Large intestine (tissue), 3 donors: ENCODE measurements around the gene CAMTA1. TPM values are rescaled to one million over a fixed set of nuclear protein-coding genes. Genes with fewer than 3 reads are reported as not detected.
"Not testable (repeated sequence)": the region's sequence is repeated elsewhere in the genome, so short reads cannot be mapped to it uniquely, and the experiment has no call there.

ENCODE experiments used
- DNase-seq, 2 donors: peaks; one replicate each; pipeline versions ENCODE4 v3.0.0 to v3.0.0-alpha.2; 2013
- H3K27ac ChIP-seq: one replicate; pipeline ENCODE4 v1.5.1; 2013; ENCODE audit warnings: low read length
- H3K27me3 ChIP-seq: 2 replicates; pipeline ENCODE4 v1.6.1; 2013; ENCODE audit warnings: low read length; ENCODE audit not compliant: control insufficient read depth, insufficient read depth
- H3K36me3 ChIP-seq: 2 replicates; pipeline ENCODE4 v1.6.1; 2013; ENCODE audit warnings: low read length; ENCODE audit not compliant: control insufficient read depth, insufficient read depth
- H3K4me1 ChIP-seq: one replicate; pipeline ENCODE4 v1.6.1; 2013; ENCODE audit warnings: low read length; ENCODE audit not compliant: control insufficient read depth, insufficient read depth
- H3K4me3 ChIP-seq: one replicate; pipeline ENCODE4 v1.5.1; 2013; ENCODE audit warnings: low read length
- H3K9me3 ChIP-seq: one replicate; pipeline ENCODE4 v1.6.1; 2013; ENCODE audit warnings: mild to moderate bottlenecking, low read depth, low read length, moderate library complexity; ENCODE audit not compliant: control insufficient read depth
- WGBS: methylation state at CpG from one replicate; pipeline ENCODE4 v1.1.5; 2013; ENCODE audit warnings: low lambda C conversion rate; ENCODE audit not compliant: insufficient coverage; 5-methylcytosine and 5-hydroxymethylcytosine counted together
- polyA plus RNA-seq: library from polyadenylated mRNA; unstranded; fragments of 120-200 nt; gene quantifications from one replicate; pipeline ENCODE4 v1.2.1, GENCODE V29; 2013

The CAMTA1 gene
- polyA plus RNA-seq, 1 donor, result 67.9 TPM

DNA sequence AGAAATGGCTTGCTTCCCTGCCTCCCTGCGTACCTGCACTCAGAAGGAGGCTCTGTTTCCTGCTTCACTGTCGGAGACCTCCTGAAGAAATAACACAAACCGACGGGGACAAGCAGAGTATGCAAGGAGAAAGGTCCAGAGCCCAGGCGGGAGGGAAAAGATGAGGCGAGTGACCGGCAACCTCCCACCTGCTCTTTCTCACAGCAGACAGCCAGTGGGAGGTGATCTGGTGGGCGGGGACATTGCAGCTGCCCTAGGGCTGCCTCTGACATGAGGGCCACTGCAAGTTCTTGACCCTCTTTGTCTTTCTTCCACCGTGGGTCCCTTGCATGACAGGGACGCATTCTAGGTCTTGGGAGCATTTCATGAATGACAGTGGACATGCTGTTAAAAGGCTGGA lies 368.2 kb downstream of the CAMTA1 start:
- Histone ChIP-seq H3K27ac (no peak overlapping the region), H3K4me1 (no peaks in the 10 kb centered on the region), H3K9me3 (no peaks in the 10 kb centered on the region), H3K4me3 (no peak overlapping the region), H3K27me3 (peaks cover 7% of the 10 kb centered on the region), H3K36me3 (no peaks in the 10 kb centered on the region)
- DNase-seq, result no peak
- WGBS, result no CpG with 5 or more reads among the region's 10 CpGs

- Histone ChIP-seq H3K27ac (no peak overlapping the region), H3K4me3 (no peak overlapping the region), H3K9me3 (no peaks in the 10 kb centered on the region), H3K27me3 (peaks cover 3% of the 10 kb centered on the region), H3K4me1 (no peaks in the 10 kb centered on the region), H3K36me3 (no peaks in the 10 kb centered on the region)
- no peak for DNase-seq
- WGBS, result 90% methylated on average over 2 of the region's 6 CpGs
Observed at GRCh38 chr1:7159116-7159781, 374.0 kb downstream of the CAMTA1 start.

DNA sequence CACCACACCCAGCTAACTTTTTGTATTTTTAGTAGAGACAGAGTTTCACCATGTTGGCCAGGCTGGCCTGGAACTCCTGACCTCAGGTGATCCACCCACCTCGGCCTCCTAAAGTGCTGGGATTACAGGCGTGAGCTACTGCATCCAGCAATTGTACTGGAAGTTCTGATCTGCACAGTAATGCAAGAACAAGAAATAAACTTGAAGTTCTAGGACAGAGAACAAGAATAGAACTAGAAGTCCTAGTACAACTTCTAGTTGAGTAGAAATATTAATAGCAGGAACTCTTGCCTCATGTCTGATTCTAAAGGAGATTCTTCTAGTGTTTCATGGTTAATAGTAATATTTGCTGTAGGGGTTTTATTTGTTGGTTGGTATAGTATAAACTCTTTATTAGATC lies 383.3 kb downstream of the CAMTA1 start:
- H3K4me3 ChIP-seq, H3K9me3 ChIP-seq, H3K36me3 ChIP-seq, DNase-seq, H3K4me1 ChIP-seq, H3K27ac ChIP-seq, H3K27me3 ChIP-seq: not testable (repeated sequence)
- WGBS, result no CpG with 5 or more reads among the region's 2 CpGs

DNA sequence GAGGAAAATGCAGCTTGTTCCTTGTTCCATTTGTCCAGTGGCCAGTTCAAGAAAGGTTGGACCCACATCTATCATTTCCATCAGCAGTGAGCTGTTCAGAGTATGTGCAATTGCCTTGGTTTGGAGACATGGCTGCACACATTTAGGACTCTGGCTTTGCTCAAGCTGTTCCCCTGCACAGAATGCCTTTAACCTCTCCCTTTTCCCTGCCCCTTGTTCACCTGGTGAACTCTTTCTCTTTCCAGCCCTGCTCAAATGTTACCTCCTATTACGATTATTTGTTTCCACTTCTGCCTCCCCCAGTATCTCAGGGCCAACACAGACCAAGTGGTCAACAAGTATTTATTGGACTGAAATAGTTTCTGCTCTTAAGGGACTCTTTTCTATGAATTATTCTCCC lies 385.9 kb downstream of the CAMTA1 start:
- Histone ChIP-seq H3K9me3 (no peaks in the 10 kb centered on the region), H3K36me3 (no peaks in the 10 kb centered on the region), H3K4me3 (no peak overlapping the region), H3K27me3 (no peaks in the 10 kb centered on the region), H3K27ac (no peak overlapping the region), H3K4me1 (no peaks in the 10 kb centered on the region)
- WGBS, result 60% methylated on average over 1 of the region's 1 CpG
- DNase-seq, result no peak

GRCh38 chr1:7171574-7171973 lies 386.3 kb downstream of the CAMTA1 start:
- Histone ChIP-seq H3K4me3 (no peak overlapping the region), H3K27ac (no peak overlapping the region), H3K27me3 (no peaks in the 10 kb centered on the region), H3K36me3 (no peaks in the 10 kb centered on the region), H3K4me1 (no peaks in the 10 kb centered on the region), H3K9me3 (no peaks in the 10 kb centered on the region)
- DNase-seq, result no peak
- WGBS, result no CpG with 5 or more reads among the region's 6 CpGs

DNA sequence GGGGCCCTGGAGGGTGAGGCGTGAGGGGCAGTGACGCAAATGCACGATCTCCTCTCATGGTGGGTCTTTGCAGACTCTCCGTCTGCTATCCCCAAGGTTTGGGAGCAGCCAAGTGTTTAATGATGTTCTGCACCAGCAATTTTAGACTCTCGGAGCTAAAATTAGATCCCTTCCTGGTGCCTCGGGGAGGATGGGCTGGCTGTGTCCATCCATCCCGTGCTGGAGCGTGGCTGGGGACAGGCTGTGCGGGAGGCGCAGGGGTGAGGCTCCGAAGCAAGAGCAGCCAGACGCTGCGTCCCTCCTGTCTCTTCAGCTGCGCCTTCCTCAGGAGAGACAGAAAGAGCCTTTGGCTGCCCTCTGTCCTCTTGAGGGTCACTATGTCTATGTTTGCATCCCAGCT lies 387.6 kb downstream of the CAMTA1 start:
- DNase-seq, result no peak
- H3K27me3 ChIP-seq, result no peaks in the 10 kb centered on the region
- H3K36me3 ChIP-seq, result no peaks in the 10 kb centered on the region
- no peaks in the 10 kb centered on the region for H3K4me1 ChIP-seq
- H3K4me3 ChIP-seq, result no peak overlapping the region
- H3K9me3 ChIP-seq, result peaks cover 5% of the 10 kb centered on the region
- no peak overlapping the region for H3K27ac ChIP-seq
- no CpG with 5 or more reads among the region's 14 CpGs for WGBS

DNA sequence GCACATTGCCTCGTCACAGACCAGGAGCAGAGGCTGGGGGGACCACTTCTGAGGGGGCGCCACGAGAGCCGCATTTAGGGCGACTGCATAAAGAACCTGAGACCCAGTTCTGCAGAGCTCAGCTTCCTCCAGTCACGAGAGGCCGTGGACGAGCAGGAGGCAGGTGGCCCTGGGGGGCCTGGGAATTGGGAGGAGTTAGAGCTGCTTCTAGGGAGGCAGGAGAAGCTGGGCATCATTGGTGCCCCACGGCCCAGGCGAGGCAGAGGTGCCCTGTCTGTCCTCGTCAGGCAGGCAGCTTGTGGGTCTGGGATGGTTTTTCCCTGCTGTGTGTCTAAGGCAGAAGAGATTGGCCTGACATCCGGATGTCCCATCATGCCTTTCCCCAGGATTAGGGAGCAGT lies 389.3 kb downstream of the CAMTA1 start:
- H3K27me3 ChIP-seq, result no peaks in the 10 kb centered on the region
- H3K9me3 ChIP-seq, result peaks cover 5% of the 10 kb centered on the region
- WGBS, result no CpG with 5 or more reads among the region's 12 CpGs
- H3K36me3 ChIP-seq, result no peaks in the 10 kb centered on the region
- H3K4me1 ChIP-seq, result no peaks in the 10 kb centered on the region
- no peak overlapping the region for H3K4me3 ChIP-seq
- no peak overlapping the region for H3K27ac ChIP-seq
- no peak for DNase-seq

DNA sequence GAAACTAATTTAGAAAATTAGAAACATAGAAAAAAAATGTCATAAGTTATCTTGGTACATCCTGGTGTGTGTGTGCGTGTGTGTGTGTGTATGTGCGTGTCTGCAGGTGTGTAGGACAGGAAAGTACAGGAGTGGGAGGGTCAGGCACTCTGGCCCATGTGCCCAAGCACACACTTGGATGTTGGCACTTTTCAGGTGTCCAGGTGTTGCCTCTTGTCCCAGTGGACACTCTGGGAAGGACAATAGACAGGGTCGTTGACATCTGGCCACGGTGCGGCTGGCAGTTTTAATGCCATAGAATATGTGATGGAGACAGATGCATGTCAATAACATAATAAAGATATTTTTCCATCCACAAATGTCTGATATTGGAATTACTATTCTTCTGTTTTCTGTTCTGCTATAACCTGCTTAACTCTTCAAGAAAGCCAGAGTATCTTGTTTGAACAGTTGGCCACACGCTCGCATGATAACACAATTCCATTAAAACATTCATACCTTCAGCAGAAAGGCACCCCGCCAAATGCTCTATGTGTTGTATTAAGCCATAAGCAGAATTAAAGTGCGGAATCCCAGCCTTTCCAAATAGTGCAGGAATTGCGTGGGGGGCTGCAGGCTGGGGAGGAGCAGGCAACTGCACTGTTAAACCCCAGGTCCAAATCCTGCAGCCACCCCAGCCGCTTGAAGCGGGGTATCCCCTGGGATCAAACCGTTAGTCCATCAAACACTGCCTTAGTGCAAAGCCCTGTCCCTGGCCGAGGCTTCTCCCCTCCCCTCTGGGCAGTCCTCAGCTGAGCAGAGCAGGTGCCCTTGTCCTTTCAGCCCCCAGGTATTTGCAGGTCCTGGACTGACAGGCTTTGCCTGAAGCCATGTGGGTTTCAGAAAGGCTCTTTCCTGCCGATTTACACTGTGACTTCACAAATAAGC lies 390.0 kb downstream of the CAMTA1 start:
- DNase-seq, result no peak
- no peaks in the 10 kb centered on the region for H3K4me1 ChIP-seq
- no peak overlapping the region for H3K27ac ChIP-seq
- peaks cover 5% of the 10 kb centered on the region for H3K9me3 ChIP-seq
- no CpG with 5 or more reads among the region's 15 CpGs for WGBS
- H3K27me3 ChIP-seq, result no peaks in the 10 kb centered on the region
- no peaks in the 10 kb centered on the region for H3K36me3 ChIP-seq
- no peak overlapping the region for H3K4me3 ChIP-seq

DNA sequence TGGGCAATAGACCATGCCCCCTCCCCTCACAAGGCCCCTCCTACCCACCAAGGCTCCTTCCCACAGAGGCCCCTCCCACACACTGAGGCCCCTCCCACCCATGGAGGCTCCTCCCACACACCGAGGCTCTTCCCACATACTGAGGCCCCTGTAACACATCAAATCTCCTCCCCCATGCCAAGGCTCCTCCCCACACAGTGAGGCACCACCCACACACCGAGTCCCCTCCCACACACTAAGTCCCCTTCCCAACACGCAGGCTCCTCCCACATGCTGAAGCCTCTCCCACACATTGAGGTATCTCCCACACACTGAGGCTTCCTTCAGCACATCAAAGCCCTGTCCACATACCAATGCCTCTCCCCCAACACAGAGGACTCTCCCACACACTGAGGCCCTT lies 391.8 kb downstream of the CAMTA1 start:
- DNase-seq, result no peak
- peaks cover 5% of the 10 kb centered on the region for H3K9me3 ChIP-seq
- WGBS, result no CpG with 5 or more reads among the region's 3 CpGs
- no peaks in the 10 kb centered on the region for H3K4me1 ChIP-seq
- H3K27ac ChIP-seq, result no peak overlapping the region
- no peaks in the 10 kb centered on the region for H3K27me3 ChIP-seq
- H3K36me3 ChIP-seq, result no peaks in the 10 kb centered on the region
- no peak overlapping the region for H3K4me3 ChIP-seq

DNA sequence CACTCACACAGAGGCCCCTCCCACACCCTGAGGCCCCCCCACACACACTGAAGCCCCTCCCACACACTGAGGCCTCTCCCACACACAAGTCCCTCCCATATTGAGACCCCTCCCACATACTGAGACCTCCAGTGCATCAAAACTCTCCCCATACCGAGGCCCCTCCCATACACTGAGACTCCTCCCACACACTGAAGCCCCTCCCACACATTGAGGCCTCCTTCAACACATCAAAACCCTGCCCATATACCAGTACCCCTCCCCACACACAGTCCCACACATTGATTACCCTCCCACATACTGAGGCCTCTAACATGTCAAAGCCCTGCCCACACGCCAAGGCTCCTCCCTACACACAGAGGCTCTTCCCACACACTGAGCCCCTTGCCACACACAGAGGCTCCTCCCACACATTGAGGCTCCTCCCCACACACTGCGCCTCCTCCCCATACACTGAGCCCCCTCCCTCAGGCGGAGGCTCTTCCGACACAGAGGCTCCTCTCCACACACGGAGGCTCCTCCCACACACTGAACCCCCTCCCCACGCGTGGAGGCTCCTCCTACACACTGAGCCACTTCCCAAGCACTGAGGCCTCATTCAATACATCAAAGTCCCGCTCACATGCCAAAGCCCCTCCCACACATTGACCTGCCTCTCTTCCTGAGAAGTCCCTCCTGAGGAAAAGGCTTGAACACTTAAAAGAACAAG lies 392.3 kb downstream of the CAMTA1 start:
- no peak overlapping the region for H3K27ac ChIP-seq
- no peak overlapping the region for H3K4me3 ChIP-seq
- H3K9me3 ChIP-seq, result peaks cover 5% of the 10 kb centered on the region
- WGBS, result no CpG with 5 or more reads among the region's 9 CpGs
- H3K36me3 ChIP-seq, result no peaks in the 10 kb centered on the region
- no peaks in the 10 kb centered on the region for H3K4me1 ChIP-seq
- DNase-seq, result no peak
- no peaks in the 10 kb centered on the region for H3K27me3 ChIP-seq
